Activated naive CD4-positive, alpha-beta T cell treated with Interleukin-2 at 50 U/mL for 16 hours (primary cell): ENCODE measurements around the gene FSD1.
"Not testable (repeated sequence)": the region's sequence is repeated elsewhere in the genome, so short reads cannot be mapped to it uniquely, and the experiment has no call there.

Experiments used
- DNase-seq: peaks from one replicate; pipeline ENCODE4 v3.0.0-alpha.2; 2020

The FSD1 gene

DNA sequence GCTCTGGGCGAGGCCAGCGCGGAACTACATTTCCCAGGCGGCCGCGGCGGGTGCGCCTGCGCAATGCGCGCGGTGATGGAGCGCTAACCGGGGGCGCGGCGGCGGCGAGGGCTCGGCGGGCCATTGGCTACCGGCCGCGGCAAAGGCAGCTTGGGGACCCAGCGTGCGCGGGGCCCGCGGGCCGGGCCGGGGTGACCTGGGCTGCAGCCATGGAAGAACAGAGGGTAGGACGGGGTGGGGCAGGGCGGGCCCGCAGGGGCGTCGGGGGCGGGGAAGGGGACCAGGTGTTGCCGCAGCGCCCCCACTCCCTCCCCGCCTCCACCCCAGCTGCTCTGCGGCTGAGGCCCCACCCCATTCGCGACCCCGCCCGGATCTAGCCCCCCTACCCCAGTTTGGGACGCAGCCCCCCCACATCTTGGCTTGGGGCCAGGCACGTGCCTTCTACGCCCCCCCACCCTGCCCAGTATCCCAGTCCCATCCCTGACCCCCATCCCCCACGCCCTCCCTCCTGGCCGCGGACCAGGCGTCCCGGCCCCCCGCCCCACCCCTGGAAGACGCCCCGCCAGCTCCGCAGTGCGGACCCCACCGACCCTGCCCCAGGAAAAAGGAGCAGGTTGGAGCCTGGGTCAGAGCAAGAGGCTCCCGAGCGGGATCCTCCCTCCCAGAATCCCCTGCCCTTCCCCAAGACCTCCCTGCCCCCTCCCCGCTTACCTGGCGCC, at the start of gene FSD1:
Gene FSD1, plus strand, starts transcription at position 61 of the 719 bp plus-strand sequence. Its CDS starts 149 bp downstream, at position 210.
- peak; percentile 67 for DNase-seq

DNA sequence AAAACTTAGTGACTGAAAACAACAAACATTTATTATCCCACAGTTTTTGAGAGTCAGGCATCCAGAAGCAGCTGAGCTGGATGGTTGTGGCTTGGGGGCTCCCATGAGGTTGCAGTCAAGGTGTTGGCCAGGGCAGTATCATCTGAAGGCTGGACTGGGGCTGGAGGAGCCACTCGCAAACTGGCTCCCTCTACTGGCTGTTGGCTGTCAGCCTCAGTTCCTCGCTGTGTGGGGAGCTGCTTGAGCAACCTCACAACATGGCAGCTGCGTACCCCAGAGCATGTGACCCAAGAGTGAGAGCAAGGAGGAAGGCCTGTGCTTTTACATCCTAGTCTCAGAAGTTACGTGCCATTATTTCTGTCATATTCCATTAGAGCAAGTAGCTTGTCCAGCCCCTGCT, 47.8 kb upstream of the FSD1 start:
- no peak for DNase-seq

DNA sequence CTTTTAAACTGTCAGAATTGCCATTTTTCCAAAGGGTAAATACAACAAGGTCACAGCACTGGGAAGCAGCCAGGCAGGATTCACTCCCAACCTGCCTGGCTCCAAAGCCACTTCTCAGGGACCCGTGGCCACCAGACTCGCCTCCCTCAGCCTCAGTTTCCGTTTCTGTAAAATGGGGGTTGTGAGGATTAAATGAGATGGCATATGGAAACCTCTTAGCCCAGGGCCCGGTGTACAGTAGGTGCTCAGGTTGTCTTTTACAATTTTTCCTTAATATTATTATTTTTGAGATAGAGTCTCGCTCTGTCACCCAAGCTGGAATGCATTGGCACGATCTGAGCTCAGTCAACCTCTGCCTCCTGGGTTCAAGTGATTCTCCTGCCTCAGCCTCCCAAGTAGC, 47.4 kb upstream of the FSD1 start:
- DNase-seq, result no peak

DNA sequence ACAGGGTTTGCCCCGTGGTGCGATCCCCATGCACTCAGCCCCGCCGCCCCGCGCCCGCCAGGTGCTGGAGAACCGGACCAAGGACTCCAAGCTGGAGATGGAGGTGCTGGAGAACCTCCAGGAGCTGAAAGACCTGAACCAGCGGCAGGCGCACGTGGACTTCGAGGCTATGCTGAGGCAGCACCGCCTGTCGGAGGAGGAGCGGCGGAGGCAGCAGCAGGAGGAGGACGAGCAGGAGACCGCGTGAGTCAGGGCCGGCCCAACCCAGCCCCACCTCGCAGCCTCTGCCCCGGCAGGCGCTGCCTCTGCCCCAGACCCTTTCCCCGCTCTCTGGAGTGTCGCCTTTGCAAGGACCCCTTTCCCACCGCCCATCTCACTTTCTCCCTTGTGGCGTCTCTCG, 46.2 kb upstream of the FSD1 start:
- DNase-seq, result no peak

DNA sequence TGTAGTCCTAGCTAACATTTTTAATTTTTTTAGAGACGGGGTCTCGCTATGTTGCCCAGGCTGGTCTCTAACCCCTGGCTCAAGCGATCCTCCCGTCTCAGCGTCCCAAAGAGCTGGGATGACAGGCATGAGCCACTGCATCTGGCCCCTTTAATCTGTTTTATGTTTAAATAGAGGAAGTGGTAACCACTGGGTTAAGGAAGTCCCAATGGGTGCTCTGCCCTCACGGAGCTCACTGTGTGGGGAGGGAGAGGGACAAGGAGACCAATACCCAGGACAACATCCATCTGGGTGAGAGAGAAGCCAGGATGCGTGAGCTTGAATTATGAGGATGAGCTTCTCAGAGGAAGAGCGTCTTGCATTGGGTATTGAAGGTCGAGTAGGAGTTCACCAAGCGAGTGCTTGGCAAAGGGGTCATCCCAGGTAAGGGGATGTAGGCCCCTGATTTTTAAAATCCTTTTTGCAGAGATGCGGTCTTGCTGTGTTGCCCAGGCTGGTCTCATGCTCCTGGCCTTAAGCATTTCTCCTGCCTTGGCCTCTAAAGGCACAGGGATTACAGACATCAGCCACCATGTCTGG, 43.7 kb upstream of the FSD1 start:
- no peak for DNase-seq

DNA sequence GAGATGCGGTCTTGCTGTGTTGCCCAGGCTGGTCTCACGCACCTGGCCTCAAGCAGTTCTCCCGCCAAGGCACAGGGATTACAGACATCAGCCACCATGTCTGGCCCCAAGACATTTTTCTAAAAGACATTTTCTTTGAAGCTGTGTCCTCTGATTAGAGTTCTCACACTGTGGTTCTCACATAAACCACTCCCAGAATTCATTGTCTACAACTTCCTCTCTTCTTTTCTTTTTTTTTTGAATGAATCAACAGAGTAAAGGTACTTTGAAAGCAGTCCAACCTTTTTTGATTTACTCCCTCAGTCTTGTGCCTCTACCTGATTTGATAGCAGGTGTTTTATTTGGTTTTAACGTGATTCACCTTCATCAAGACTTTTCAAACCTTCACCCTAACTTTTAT, 39.6 kb upstream of the FSD1 start:
- no peak for DNase-seq

DNA sequence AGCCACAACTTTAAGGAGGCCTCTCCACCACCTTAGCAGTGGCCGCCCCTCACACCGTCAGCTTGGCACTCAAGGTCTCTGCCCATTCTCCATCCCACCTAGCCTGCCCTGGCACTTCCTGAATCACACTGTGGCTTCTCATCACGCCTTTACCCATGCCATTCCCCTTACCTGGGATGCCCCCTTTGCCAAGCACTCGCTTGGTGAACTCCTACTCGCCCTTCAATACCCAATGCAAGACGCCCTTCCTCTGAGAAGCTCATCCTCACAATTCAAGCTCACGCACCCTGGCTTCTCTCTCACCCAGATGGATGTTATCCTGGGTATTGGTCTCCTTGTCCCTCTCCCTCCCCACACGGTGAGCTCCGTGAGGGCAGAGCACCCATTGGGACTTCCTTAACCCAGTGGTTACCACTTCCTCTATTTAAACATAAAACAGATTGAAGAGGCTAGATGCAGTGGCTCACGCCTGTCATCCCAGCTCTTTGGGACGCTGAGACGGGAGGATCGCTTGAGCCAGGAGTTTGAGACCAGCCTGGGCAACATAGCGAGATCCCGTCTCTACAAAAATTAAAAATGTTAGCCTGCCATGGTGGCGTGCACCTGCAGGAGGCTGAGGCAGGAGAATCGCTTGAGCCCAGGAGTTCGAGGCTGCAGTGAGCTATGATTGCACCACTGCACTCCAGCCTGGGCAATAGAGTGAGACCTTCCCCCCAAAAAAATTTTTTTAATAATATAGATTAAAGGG, 38.0 kb upstream of the FSD1 start:
- DNase-seq, result no peak

DNA sequence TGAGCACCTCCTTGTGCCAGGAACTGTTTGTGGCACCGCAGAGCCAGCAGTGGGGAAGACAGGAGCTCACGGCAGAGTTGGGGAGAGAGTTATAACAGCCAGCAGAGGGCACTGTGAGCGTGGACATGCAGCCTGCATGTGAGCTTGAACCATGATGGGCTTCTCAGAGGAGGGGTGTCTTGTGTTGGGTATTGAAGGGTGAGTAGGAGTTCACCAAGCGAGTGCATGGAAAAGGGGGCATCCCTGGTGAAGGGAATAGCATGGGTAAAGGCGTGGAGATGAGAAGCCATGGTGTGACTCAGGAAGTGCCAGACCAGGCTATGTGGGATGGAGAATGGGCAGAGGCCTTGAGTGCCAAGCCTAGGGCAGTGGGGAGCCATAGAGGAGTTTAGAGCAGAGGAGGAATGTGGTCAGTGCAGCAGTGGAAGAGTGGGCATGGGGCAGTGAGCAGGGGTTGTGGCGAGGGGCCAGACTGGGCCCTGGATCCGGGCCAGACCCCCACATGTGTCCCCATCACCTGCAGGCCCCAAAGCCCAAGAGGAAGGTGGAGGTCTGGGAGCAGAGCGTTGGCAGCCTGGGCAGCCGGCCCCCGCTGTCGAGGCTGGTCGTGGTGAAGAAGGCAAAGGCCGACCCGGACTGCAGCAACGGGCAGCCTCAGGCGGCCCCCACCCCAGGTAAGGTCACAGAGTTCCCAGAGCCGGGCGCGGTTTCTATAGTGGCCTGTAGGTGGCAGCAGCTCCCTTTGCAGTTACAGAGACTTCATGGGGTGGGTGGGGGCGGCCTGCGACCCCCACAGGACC, 37.1 kb upstream of the FSD1 start:
- DNase-seq, result peak; percentile 63

DNA sequence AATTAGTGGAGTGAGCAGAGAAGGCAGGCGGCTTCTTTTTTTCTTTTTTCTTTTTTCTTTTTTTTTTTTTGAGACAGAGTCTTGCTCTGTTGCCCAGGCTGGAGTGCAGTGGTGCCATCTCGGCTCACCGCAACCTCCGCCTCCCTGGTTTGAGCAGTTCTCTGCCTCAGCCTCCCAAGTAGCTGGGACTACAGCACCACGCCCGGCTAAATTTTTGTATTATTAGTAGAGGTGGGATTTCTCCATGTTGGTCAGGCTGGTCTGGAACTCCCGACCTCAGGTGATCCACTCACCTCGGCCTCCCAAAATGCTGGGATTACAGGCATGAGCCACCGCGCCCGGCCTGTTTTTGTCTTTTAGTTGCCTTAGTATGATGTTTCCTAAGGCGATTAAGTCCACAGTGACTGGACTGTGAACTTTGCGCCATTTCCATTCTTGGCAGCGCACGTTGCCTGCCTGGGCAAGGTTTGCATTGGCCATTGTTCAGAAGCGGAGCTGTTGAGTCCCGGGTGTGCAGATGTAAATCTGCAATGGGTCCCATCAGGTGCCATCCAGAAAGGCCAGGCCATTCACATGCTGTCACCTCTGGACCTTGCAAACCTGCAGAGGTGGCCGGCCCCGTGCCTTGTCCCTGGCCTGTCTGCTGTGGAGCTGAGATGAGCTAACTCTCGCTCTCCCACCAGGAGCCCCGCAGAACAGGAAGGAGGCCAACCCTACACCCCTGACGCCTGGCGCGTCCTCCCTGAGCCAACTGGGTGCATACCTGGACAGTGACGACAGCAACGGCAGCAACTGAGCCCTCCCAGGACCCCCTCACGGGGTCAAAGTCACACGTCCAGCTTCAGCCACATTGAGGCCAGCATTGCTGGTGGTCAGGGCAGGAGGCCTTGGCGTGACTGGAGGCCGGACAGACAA, 36.2 kb upstream of the FSD1 start:
- DNase-seq, result no peak

DNA sequence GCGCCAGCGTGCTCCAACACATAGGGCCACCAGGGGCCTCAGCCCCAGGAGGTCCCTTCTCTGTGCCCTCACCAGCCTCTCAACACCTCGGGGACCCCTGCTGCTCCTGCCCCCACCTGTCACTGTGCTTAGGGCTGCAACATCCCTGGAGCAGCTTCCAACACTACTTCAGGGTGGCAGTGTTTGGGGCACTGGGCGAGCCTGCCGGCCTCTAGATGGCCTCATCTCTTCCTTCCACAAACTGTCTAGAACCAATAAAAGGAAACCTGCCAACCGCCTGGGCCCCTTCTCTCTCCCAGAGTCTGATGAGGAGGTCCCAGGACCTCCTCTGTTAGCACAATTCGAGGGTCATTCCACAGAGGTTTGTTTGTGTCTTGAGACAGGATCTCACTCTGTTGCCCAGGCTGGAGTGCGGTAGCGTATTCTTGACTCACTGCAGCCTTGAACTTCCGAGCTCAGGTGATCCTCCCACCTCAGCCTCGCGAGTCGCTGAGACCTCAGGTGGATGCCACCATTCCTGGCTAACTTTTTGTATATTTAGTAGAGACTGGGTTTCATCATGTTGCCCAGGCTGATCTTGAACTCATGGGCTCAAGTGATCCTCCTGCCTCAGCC, 35.5 kb upstream of the FSD1 start:
- no peak for DNase-seq

DNA sequence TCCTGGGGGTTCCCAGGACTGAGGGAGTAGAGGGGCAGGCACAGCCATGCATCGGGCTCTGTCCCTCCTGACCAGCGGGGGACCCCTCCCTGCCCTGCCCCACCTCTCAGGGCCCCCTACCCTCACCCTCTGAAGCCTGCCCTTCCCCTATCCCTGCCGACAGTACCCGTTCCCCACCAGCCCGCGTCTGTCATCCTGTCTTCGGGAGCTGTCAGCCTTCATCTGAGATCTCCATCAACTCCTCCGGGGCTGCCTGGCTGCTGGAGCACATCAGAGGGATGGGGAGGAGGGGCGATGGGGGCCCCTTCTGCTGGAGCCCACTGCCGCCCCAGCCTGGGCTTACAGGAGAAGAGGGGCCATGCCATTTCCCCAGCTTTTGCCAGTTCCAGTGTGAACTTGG, 31.5 kb upstream of the FSD1 start:
- no peak for DNase-seq

DNA sequence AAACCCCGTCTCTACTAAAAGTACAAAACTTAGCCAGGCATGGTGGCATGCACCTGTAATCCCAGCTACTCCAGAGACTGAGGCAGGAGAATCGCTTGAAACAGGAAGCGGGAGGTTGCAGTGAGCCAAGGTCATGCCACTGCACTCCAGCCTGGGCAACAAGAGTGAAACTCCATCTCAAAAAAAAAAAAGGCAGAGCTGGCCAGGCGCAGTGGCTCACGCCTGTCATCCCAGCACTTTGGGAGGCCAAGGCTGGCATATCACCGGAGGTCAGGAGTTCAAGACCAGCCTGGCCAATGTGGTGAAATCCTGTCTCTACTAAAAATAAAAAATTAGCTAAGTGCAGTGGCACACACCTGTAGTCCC, 30.1 kb upstream of the FSD1 start:
- not testable (repeated sequence) for DNase-seq

DNA sequence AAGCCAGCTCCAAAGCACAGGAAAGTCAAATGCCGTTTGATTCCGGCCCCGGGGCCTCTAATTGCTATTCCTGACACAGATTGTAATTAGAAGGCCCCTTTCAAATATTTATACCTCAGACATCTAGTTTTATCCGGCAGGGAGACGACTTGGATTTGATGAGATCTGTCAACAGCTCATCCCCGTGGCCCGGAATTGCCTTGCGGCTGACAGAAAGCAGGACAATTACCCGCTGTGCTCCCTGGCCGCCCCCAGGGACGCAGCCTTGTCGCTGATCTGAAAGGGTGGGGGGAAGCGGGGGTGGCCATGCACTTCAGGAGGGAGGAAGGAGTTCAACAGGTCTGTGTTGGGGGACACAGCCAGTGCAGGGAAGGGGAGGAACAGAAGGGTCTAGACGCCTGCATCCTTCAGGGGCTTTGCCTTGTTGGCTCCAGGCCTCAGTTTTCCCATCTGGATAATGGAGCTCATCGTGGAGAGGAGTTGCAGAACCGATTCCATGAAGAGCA, 27.2 kb upstream of the FSD1 start:
- DNase-seq, result no peak

DNA sequence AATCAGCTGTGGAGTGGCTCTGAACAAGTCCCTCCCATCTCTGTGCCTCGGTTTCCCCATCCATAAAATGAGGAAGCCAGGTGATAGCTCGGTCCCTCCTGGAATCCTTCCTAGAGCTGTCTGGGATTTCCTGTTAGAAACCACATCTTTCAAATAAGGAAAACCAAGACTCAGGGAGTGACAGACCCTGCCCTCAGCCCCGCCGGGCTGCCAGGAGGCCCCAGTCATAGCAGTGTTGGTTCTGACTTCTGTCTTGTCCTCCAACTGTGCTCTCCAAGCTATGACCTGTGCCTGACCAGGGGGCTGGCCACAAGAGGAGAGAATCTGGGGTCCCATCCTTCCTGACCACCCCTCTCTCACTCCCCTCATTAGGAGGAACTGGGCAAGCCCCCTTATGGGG, 26.4 kb upstream of the FSD1 start:
- DNase-seq, result no peak

DNA sequence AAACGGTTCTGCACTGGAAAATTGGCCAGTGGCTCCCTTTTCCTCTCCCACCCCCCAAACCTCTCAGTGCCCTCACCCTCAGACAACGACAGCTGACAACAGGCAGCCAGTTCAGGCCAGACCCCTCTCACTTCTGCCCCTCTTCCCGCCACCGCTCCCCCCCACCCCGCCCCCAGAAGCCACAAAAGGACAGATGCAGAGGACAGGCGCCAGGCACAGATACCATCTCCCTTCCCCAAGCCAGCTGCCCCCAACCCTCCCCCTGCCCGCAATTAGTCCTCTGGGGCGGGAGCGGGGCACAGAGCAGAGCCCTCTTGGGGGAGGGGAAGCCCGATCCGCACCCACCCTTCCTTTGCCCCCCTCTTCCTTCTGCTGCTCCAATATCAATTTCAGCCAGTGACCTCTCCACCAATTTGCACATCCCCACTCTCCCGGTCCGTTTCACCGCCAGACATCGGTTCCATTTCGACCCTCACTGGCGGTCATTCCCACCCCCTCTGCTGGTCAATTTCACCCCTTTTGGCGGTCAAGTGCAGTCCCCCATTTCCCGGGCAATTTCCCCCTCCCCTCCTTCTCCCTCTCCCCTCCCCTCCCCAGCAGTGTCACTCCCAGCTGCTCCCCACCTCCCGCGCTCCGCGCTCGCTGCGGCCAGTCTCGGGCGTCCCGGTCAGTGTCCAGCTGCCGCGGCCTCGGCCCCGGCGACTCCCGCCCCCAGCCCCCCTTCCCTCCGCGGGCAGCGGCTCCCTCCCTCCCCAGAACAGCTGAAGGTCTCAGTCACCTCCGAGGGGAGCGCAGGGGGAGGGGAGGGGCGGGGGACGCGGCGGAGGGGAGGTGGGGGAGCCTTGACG, 25.8 kb upstream of the FSD1 start, which contains the start of gene SHD:
Gene SHD, plus strand, starts transcription at position 848 of the 848 bp plus-strand sequence. CDS start 798 bp downstream, outside the sequence.
- no peak for DNase-seq

DNA sequence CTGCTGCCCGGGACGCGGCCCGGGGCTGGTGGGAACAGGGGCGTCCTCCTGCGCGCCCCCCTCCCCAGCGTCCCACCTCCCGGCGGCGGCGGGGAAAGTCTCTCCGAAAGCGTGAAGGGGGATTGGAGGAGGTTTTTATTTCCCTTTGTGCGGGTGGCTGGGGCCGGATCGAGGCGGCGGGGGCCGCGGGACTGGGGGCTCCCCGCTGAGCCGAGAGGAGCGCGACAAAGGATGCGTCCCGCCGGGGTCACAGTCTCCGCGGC, 25.2 kb upstream of the FSD1 start:
- DNase-seq, result no peak

DNA sequence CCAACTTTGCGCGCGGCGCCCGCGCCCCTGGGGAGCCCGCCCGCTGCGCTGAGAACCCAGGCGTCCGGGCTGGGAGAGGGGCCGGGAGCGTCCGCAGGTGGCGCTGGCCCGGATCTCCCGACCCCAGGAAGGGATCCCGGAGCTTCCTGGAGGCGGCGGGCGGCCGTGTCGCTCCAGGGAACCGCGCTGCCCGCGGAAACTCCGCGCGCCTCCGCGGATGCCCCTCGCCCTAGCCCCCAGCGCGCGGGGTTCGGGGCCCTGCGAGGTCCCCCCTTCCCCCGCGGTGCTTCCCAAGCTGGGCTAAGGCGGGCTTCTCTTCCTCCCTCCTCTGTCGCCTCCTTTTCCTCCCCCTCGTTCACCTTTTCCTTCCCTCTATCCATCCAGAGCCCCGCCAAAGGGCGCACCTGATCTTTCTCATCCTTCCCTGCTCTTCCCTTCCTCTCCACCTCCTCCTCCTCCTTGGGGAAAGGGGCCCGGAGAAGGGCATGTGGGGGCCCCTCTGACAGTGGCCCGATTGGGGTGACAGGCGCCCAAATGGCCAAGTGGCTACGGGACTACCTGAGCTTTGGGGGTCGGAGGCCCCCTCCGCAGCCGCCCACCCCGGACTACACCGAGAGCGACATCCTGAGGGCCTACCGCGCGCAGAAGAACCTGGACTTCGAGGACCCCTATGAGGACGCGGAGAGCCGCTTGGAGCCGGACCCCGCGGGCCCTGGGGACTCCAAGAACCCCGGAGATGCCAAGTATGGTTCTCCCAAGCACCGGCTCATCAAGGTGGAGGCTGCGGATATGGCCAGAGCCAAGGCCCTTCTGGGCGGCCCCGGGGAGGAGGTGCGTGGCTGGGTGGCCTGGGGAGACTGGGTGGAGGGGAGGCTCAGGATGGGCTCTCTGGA, 24.6 kb upstream of the FSD1 start:
- no peak for DNase-seq

DNA sequence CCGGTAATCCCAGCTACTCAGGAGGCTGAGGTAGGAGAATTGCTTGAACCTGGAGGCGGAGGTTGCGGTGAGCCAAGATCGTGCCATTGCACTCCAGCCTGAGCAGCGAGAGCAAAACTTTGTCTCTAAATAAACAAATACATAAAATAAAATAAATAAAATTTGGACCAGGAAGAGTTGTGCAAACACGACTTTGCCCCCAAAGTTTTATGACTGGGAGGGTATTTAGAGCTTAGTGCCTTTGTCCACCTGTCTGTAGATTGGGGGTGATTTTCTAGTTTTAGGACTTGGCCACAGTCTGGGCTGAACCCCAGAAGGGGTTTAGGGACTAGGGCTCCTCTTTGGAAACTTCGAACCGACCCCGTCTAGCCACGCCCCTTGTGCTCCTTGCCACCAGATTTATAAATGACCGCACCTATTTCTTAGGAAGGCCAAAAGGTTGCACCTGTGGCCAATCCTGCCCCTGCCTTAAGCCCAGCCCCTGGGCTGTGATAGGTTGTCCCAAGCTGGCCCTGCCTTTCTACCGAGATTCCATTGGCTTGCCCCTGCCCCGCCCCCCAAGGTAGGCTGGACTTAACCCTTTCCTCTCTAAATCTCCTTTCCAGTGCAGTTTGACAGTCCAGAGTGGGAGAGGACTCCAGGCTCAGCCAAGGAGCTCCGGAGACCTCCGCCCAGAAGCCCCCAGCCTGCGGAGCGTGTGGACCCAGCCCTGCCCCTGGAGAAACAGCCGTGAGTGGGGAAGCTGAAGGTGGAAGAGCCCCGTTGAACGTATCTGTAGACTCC, 20.0 kb upstream of the FSD1 start:
- DNase-seq, result no peak

DNA sequence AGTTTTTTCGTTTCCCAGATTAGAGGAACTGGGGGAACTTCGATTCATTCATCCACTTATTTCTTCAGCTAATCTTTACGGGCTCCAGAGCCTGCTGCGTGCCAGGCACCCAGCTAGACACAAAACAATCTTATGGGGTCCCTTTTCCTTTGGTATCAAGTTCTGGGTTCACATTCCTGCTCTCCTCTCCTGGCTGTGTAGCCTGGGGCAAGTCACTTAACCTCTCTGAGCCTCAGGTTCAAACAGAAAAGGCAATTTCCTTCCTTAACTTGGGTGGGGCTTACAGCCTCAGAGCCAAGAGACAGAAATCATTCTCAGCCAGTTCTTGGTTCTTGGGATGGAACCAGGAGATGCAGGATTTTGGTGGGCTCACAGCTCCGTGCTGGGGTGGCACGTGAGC, 19.4 kb upstream of the FSD1 start:
- no peak for DNase-seq
